HUES64 (cell line): ENCODE results near the gene SLC1A4. TPM values are rescaled to one million over a fixed set of nuclear protein-coding genes. Genes with fewer than 3 reads are reported as not detected.
A peak's percentile ranks its signal among the peaks of the same experiment; 100 is the strongest.

Source experiments
- H3K27ac ChIP-seq: 2 replicates; pipeline ENCODE4 v1.7.0; 2013; ENCODE audit warnings: low read depth, low read length, inconsistent platforms
- H3K27me3 ChIP-seq: 2 replicates; pipeline ENCODE4 v1.6.1; 2013; ENCODE audit warnings: mild to moderate bottlenecking, low read length; ENCODE audit not compliant: insufficient read depth
- H3K36me3 ChIP-seq: 2 replicates; pipeline ENCODE4 v1.6.1; 2013; ENCODE audit warnings: mild to moderate bottlenecking, low read length; ENCODE audit not compliant: insufficient read depth
- H3K4me1 ChIP-seq: 2 replicates; pipeline ENCODE4 v1.6.1; 2013; ENCODE audit warnings: mild to moderate bottlenecking, low read length, moderate library complexity; ENCODE audit not compliant: insufficient read depth
- H3K4me3 ChIP-seq: 2 replicates; pipeline ENCODE4 v1.5.1; 2013; ENCODE audit warnings: mild to moderate bottlenecking, low read length, moderate library complexity
- H3K9ac ChIP-seq: 2 replicates; pipeline ENCODE4 v1.6.1; 2013; ENCODE audit warnings: mild to moderate bottlenecking, low read depth, low read length
- H3K9me3 ChIP-seq: 2 replicates; pipeline ENCODE4 v1.6.1; 2013; ENCODE audit warnings: low read depth, low read length; ENCODE audit not compliant: insufficient read depth
- whole genome bisulfite sequencing: fragments of 150-250, 120-280 bp; methylation state at CpG from one replicate; pipeline ENCODE4 v1.1.7; 2013; ENCODE audit warnings: missing lambda C conversion rate; 5-methylcytosine and 5-hydroxymethylcytosine counted together
- polyA plus RNA-seq, 2 experiments: library from polyadenylated mRNA; stranded (reverse); fragments of 50-300 nt; gene quantifications; one replicate each; pipeline ENCODE4 v1.2.3, GENCODE V29; 2013

The SLC1A4 gene
- polyA plus RNA-seq (2013, experiment 1 of 2): 1.5 TPM
- polyA plus RNA-seq (2013, experiment 2 of 2): 2.0 TPM

GRCh38 chr2:64989126-64989981 lies at the start of gene SLC1A4:
TSS of gene SLC1A4 (plus strand) at chr2:64989399. CDS start at chr2:64989644, 245 bp downstream.
- H3K4me1 ChIP-seq: no peaks in the 10 kb centered on the region
- peaks cover 71% of the 10 kb centered on the region for H3K27me3 ChIP-seq
- WGBS: under 1% methylated on average over 109 of the region's 109 CpGs
- no peaks in the 10 kb centered on the region for H3K9me3 ChIP-seq
- no peaks in the 10 kb centered on the region for H3K36me3 ChIP-seq
- peak within 1 kb of the TSS; percentile 67 for H3K4me3 ChIP-seq
- H3K27ac ChIP-seq: peak within 1 kb of the TSS; percentile 12; the same call in 1 of the 2 replicates
- peak within 1 kb of the TSS; percentile 85 for H3K9ac ChIP-seq

GRCh38 chr2:64941143-64941542 lies 48.1 kb upstream of the SLC1A4 start:
- Histone ChIP-seq H3K9me3 (no peaks in the 10 kb centered on the region), H3K36me3 (no peaks in the 10 kb centered on the region), H3K4me3 (no peak overlapping the region), H3K9ac (no peak overlapping the region), H3K27ac (no peak overlapping the region), H3K4me1 (peaks cover 6% of the 10 kb centered on the region; the same call in 1 of the 2 replicates), H3K27me3 (no peaks in the 10 kb centered on the region)
- WGBS: 86% methylated on average over 3 of the region's 3 CpGs

- H3K9ac ChIP-seq: no peak overlapping the region
- 86% methylated on average over 5 of the region's 5 CpGs for WGBS
- no peak overlapping the region for H3K27ac ChIP-seq
Observed at GRCh38 chr2:64941801-64942200, 47.4 kb upstream of the SLC1A4 start.

DNA sequence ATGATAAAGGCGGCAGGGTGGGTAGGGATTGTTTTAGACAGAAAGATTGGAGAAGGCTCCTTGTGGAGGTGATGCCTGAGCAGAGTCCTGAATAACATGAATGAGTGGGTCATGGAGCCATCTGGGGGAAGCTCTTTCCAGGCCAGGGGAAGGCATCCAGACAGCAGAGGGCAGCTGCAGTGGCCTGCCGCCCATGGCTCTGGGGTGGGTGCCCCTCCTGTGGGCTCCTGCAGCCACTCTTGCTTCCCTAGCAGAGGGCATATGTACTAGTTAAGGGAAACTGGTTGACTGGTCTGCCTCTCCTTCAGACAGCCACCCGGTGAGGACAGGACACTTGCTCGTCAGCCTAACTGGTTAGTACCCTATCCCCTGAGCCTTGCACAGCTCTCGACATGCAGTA lies 46.5 kb upstream of the SLC1A4 start:
- no peaks in the 10 kb centered on the region for H3K36me3 ChIP-seq
- no peaks in the 10 kb centered on the region for H3K27me3 ChIP-seq
- H3K27ac ChIP-seq: no peak overlapping the region
- no peak overlapping the region for H3K4me3 ChIP-seq
- no peak overlapping the region for H3K9ac ChIP-seq
- H3K4me1 ChIP-seq: peaks cover 9% of the 10 kb centered on the region; the same call in 1 of the 2 replicates
- 91% methylated on average over 5 of the region's 5 CpGs for WGBS
- H3K9me3 ChIP-seq: no peaks in the 10 kb centered on the region

More at GRCh38 chr2:64941801-64942200, 47.4 kb upstream of the SLC1A4 start:
- Histone ChIP-seq H3K4me1 (peaks cover 9% of the 10 kb centered on the region; the same call in 1 of the 2 replicates), H3K9me3 (no peaks in the 10 kb centered on the region), H3K36me3 (no peaks in the 10 kb centered on the region), H3K27me3 (no peaks in the 10 kb centered on the region), H3K4me3 (no peak overlapping the region)

GRCh38 chr2:64943387-64944150 lies 45.6 kb upstream of the SLC1A4 start:
- Histone ChIP-seq H3K27ac (no peak overlapping the region), H3K4me3 (no peak overlapping the region), H3K9me3 (no peaks in the 10 kb centered on the region), H3K9ac (no peak overlapping the region), H3K36me3 (no peaks in the 10 kb centered on the region), H3K4me1 (peaks cover 9% of the 10 kb centered on the region; the same call in 1 of the 2 replicates), H3K27me3 (no peaks in the 10 kb centered on the region)
- 92% methylated on average over 12 of the region's 12 CpGs for WGBS

DNA sequence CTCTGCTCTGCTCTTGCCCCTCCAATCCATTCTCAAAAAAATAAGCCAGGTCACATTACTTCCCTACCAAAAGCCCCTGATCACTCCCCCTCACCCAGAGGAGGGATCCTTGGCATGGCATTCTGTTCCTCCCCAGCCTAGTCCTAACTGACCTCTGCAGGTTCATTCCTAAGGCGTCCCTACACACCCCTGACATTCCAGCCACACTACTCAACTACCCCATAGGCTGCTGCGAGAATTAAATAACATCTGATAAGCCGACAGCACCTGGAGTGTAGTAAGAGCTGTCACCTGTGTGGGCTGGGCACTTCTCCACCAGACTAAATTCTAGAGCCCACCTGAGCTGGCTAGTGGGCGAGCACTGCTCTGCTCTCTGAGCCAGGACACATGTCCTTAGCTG lies 44.7 kb upstream of the SLC1A4 start:
- no peaks in the 10 kb centered on the region for H3K27me3 ChIP-seq
- 91% methylated on average over 4 of the region's 4 CpGs for WGBS
- H3K4me1 ChIP-seq: peaks cover 3% of the 10 kb centered on the region; the same call in 1 of the 2 replicates
- H3K27ac ChIP-seq: no peak overlapping the region
- H3K36me3 ChIP-seq: no peaks in the 10 kb centered on the region
- no peak overlapping the region for H3K4me3 ChIP-seq
- H3K9me3 ChIP-seq: no peaks in the 10 kb centered on the region
- no peak overlapping the region for H3K9ac ChIP-seq

- Histone ChIP-seq H3K9ac (no peak overlapping the region), H3K27me3 (no peaks in the 10 kb centered on the region), H3K4me3 (no peak overlapping the region), H3K36me3 (no peaks in the 10 kb centered on the region), H3K4me1 (peaks cover 3% of the 10 kb centered on the region; the same call in 1 of the 2 replicates), H3K9me3 (no peaks in the 10 kb centered on the region), H3K27ac (no peak overlapping the region)
- 73% methylated on average over 14 of the region's 14 CpGs for WGBS
Observed at GRCh38 chr2:64945973-64946768, 43.0 kb upstream of the SLC1A4 start.

- peaks cover 3% of the 10 kb centered on the region; the same call in 1 of the 2 replicates for H3K4me1 ChIP-seq
- H3K9ac ChIP-seq: no peak overlapping the region
- H3K27ac ChIP-seq: no peak overlapping the region
- H3K27me3 ChIP-seq: no peaks in the 10 kb centered on the region
- H3K4me3 ChIP-seq: no peak overlapping the region
- H3K36me3 ChIP-seq: no peaks in the 10 kb centered on the region
- H3K9me3 ChIP-seq: no peaks in the 10 kb centered on the region
Observed at GRCh38 chr2:64946769-64947247, 42.4 kb upstream of the SLC1A4 start.

- Histone ChIP-seq H3K36me3 (no peaks in the 10 kb centered on the region), H3K9ac (no peak overlapping the region), H3K27me3 (no peaks in the 10 kb centered on the region), H3K4me1 (peaks cover 3% of the 10 kb centered on the region; the same call in 1 of the 2 replicates), H3K9me3 (no peaks in the 10 kb centered on the region), H3K4me3 (no peak overlapping the region), H3K27ac (no peak overlapping the region)
- WGBS: 98% methylated on average over 4 of the region's 4 CpGs
Observed at GRCh38 chr2:64947885-64948284, 41.3 kb upstream of the SLC1A4 start.

GRCh38 chr2:64950226-64951160 lies 38.7 kb upstream of the SLC1A4 start:
- no peaks in the 10 kb centered on the region for H3K36me3 ChIP-seq
- peaks cover 3% of the 10 kb centered on the region; the same call in 1 of the 2 replicates for H3K4me1 ChIP-seq
- H3K4me3 ChIP-seq: no peak overlapping the region
- no peaks in the 10 kb centered on the region for H3K27me3 ChIP-seq
- H3K27ac ChIP-seq: no peak overlapping the region
- H3K9ac ChIP-seq: no peak overlapping the region
- peaks cover 2% of the 10 kb centered on the region; the same call in 1 of the 2 replicates for H3K9me3 ChIP-seq
- 79% methylated on average over 14 of the region's 14 CpGs for WGBS
